Endothelial cell of umbilical vein (primary cell): ENCODE results near the gene CAMTA1.

Experiments used
- CTCF ChIP-seq, 2 donors: IDR thresholded peaks; 1 replicate in 1 of 2; 2 replicates in 1 of 2; pipeline ENCODE4 v1.5.1; 2011; ENCODE audit warnings: low read length in 2 of 2, mild to moderate bottlenecking in 2 of 2, moderate library complexity in 2 of 2, control low read depth in 1 of 2, inconsistent platforms in 1 of 2, low read depth in 1 of 2; ENCODE audit not compliant: insufficient read depth in 1 of 2; ENCODE audit errors: extremely low read depth in 1 of 2
- EZH2 ChIP-seq: IDR thresholded peaks from 2 replicates; pipeline ENCODE4 v1.6.1; 2012; ENCODE audit warnings: borderline replicate concordance, low read depth, mild to moderate bottlenecking, moderate library complexity, low read length, inconsistent platforms; ENCODE audit not compliant: severe bottlenecking
- GATA2 ChIP-seq: IDR thresholded peaks from 2 replicates; pipeline ENCODE4 v1.7.0; 2011; ENCODE audit warnings: low read depth, mild to moderate bottlenecking, moderate library complexity, mixed read lengths, low read length; ENCODE audit not compliant: insufficient read length, insufficient read depth
- POLR2A ChIP-seq: IDR thresholded peaks from 2 replicates; pipeline ENCODE4 v1.6.1; 2012; ENCODE audit warnings: low read depth, mild to moderate bottlenecking, control low read depth, low read length
- POLR2AphosphoS5 ChIP-seq: IDR thresholded peaks from 2 replicates; pipeline ENCODE4 v1.6.1; 2012; ENCODE audit warnings: low read depth, mild to moderate bottlenecking, control low read depth, low read length, moderate library complexity; ENCODE audit not compliant: insufficient read depth

DNA sequence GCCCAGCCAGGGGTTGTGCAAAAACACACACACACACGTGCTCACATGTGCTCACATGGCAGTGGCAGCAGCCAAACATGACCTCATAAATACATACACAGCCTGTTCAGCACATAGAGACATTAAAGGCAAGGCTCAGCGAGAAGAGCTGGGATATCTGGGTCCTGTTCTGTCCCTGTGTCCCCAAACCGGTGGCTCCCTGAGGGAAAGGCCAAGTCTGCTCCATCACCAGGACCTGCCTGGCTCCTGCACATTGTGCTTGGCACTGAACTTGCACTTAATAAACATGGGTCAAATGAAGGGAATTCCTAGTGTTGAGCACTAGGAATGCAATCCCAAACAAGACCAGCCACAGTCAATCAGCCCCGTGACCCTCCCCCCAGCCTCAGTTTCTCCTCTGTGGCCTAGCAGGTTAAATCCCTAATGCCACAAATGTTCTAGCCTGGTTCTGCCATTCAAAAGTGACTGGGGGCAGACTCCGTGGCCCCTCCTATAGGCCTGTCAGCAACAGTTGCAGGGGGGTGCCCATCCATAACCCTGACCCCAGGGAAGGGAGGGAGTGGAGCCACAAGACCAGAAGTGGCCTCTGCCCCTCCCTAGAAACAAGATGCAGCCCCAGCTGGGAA is 825.0 kb downstream of the CAMTA1 start:
- no peak for TF ChIP-seq POLR2A
- TF ChIP-seq CTCF (IDR thresholded peaks at IDR 0.05; ENCODE audit: extremely low read depth in 1 of 2, insufficient read depth in 1 of 2, low read depth in 1 of 2, low read length in 2 of 2) = no peak
- no peak for TF ChIP-seq GATA2
- TF ChIP-seq EZH2 = no peak
- TF ChIP-seq POLR2AphosphoS5 = no peak
